ENCODE measurements around the gene TMEM106A.
"Not testable (repeated sequence)": the region's sequence is repeated elsewhere in the genome, so short reads cannot be mapped to it uniquely, and the experiment has no call there.

The TMEM106A gene, protein sequence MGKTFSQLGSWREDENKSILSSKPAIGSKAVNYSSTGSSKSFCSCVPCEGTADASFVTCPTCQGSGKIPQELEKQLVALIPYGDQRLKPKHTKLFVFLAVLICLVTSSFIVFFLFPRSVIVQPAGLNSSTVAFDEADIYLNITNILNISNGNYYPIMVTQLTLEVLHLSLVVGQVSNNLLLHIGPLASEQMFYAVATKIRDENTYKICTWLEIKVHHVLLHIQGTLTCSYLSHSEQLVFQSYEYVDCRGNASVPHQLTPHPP

GRCh38 chr17:43211480-43212402, at the start of gene TMEM106A:
Gene TMEM106A (plus strand): TSS chr17:43211875. CDS start chr17:43213042, 1,167 bp downstream.
- DNase-seq = peak; percentile 91

DNA sequence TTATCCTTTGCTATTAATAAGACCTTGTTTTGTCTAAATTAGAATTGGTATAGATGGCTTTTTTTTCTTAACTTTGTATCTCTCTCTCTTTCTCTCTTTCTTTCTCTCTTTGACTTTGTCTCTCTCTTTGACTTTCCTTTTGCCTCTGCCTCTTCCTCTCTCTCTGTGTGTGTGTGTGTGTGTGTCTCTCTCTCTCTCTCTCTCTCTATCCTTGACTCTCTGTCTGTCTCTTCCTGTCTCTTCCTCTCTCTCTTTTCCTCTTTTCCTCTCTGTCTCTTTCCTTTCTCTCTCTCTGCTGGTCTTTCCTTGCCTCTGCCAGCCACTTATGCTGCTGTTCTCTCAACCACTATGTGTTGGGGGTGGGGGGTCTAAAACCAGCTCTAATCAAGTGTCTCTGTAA, 45.7 kb upstream of the TMEM106A start:
- not testable (repeated sequence) for DNase-seq

DNA sequence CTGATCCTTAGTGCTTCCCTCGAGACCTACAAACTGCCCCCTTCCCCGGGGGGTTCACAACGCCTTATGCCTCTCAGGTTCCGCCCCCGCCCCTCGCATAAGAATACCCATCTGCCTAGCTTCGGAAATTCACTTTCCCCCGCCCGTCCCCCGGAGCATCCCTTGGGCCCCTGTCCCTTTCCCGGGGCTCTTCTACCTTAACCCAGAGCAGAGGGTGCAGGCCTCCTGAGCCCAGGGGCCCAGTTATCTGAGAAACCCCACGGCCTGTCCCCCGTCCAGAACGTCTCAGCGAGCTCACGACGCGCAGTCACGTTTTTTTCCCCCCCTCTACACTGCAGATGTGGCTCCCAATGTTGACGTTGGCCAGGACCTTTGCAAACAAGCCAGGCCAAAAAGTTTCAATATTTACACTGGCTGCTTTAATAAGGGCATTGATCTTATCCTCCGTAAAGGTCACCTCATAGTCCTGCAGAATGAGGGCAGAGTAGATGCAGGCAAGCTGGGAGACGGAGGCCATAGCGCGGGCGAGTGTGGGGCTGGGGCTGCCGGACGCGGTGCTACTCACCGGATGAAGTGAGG, 42.0 kb upstream of the TMEM106A start:
- DNase-seq = no peak

- peak; percentile 96 for DNase-seq
Observed at GRCh38 chr17:43170140-43170765, 41.4 kb upstream of the TMEM106A start.

DNA sequence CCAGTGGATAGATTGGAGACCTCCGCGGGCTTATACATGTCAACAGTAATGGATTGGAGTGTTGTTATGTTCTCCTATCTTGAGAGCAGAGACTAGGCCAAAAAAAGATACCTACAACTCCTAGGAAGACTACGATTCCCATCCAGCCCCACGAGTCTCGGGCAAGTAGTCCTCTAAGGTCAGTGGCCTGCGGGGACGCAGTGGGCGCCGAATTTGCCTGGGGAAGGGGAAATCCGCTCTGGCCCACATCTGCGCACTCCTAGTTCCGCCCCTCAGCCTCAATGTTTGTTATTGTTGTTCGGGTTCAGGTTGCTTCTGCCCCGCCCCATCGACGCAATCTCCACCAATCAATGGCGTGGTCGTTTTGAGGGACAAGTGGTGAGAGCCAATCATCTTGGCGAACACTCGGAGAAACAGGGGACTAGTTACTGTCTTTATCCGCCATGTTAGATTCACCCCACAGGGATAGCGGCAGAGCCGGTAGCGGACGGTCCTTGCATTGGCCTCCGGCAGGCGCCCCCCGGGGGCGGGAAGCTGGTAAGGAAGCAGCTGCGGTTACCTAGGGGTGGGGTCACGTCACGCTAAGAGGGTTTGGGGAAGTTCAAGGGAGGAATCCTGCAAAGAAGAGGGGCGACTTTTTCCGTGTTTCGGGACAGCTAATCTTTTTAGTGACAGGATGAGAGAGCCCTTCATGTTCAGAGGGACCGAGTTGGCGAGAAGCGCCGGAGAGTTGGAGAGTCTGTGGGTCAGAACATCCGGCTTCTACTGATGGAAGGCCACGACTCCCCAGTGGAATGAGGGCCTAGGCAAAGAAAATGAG, 40.7 kb upstream of the TMEM106A start, which contains the start of gene NBR1:
Gene NBR1 (plus strand): TSS at position 449 of the 820 bp plus-strand sequence. CDS start 4,586 bp downstream, outside the sequence.
- DNase-seq = peak; percentile 99

- peak; percentile 97 for DNase-seq
Observed at GRCh38 chr17:43171586-43172487, 39.8 kb upstream of the TMEM106A start.

DNA sequence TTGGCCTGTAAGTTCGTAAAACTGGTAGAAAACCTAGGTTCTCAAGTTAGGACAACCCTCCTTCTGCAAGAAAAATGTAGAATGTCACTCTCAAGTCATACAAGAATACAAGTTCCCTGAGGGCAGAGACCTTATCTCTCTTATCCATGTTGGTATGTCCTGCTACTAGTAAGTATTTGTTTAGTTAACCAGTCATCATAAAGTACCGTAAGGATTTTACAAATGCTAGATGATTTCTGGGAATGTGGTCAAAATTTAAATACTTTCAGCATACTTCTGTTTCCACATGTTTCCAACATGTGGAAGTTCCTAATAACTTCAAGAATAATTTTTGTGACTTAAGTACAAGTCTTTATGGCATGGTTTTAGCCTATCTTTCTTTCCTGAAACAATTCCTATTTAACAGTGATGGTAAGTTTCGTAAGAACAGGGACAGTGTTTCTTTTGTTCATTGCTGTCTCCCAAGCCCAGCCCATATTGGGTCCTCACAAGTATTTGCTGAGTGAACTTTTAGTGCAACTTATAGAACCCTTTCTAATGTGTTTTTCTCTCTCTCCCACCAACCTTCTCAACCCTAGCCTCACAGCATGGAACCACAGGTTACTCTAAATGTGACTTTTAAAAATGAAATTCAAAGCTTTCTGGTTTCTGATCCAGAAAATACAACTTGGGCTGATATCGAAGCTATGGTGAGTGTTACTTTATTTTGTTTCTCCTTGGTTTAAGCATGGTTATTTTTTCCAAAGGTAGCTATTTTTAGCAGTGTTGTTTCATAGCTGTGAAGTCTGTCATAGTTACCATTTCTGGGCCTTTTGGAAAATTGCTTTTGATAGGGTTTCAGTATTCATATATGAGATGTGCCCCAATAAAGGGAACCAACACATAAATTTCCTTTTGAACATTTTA, 36.2 kb upstream of the TMEM106A start:
- DNase-seq = peak; percentile 86

DNA sequence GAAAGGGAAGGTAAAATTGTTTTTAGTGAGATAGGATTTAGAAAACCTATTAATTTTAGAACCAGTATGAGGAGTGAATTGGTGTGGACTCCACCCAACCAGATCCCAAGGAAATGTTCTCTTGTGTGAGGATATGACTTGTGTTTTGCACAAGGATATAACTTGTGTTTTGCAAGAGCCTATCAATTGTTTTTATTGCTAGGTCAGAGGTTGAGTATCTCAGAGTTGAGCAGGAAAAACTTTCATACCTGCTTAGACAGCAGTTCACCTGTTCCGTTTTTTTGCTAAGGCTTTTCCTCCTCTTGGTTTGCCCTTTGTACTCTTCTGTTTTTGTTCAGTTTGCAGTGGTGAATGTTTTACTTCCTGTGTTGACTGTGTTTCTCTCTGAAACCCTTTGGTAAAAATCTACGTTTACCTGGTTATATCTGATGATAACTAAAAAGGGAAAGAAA, 35.5 kb upstream of the TMEM106A start:
- no peak for DNase-seq

GRCh38 chr17:43183921-43184320, 27.8 kb upstream of the TMEM106A start:
- no peak for DNase-seq

DNA sequence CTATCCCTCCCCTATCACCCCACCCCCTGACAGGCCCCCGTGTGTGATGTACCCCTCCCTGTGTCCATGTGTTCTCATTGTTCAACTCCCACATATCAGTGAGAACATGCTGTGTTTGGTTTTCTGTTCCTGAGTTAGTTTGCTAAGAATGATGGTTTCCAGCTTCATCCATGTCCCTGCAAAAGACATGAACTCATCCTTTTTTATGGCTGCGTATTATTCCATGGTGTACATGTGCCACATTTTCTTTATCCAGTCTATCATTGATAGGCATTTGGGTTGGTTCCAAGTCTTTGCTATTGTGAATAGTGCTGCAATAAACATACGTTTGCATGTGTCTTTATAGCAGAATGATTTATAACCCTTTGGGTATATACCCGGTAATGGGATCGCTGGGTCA, 25.0 kb upstream of the TMEM106A start:
- not testable (repeated sequence) for DNase-seq

- DNase-seq = no peak
Observed at GRCh38 chr17:43193251-43193650, 18.4 kb upstream of the TMEM106A start.

DNA sequence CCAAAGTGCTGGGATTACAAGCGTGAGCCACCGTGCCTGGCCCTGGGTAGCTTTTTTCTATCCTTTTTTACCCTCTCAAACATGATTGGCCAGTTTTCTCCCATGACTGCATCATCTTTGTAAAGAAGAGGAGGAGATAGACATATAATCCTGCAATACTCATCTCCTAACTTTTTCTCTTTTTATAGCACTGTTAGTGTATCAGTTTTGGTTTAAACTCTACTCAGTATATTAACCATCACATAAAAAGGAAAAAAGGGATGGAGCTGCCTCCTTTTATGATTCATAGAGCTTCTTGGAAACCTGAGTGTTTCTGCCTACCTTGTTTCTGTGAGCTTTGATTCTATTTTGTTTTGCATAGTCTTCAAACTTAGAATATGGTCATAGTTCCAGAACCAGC, 12.0 kb upstream of the TMEM106A start:
- no peak for DNase-seq

DNA sequence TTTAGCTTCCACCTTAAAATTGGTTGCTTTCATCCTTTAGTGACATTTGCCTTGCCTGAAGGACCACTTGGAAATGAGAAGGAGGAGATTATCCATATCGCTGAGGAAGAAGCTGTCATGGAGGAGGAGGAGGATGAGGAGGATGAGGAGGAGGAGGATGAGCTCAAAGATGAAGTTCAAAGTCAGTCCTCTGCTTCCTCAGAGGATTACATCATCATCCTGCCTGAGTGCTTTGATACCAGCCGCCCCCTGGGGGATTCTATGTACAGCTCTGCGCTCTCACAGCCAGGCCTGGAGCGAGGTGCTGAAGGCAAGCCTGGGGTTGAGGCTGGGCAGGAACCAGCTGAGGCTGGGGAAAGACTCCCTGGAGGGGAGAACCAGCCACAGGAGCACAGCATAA, 11.5 kb upstream of the TMEM106A start:
- no peak for DNase-seq

- DNase-seq = not testable (repeated sequence)
Observed at GRCh38 chr17:43203013-43203412, 8.7 kb upstream of the TMEM106A start.

- no peak for DNase-seq
Observed at GRCh38 chr17:43210576-43210975, 1.1 kb upstream of the TMEM106A start.

- DNase-seq = no peak
Observed at GRCh38 chr17:43211123-43211479, 574 bp upstream of the TMEM106A start.

DNA sequence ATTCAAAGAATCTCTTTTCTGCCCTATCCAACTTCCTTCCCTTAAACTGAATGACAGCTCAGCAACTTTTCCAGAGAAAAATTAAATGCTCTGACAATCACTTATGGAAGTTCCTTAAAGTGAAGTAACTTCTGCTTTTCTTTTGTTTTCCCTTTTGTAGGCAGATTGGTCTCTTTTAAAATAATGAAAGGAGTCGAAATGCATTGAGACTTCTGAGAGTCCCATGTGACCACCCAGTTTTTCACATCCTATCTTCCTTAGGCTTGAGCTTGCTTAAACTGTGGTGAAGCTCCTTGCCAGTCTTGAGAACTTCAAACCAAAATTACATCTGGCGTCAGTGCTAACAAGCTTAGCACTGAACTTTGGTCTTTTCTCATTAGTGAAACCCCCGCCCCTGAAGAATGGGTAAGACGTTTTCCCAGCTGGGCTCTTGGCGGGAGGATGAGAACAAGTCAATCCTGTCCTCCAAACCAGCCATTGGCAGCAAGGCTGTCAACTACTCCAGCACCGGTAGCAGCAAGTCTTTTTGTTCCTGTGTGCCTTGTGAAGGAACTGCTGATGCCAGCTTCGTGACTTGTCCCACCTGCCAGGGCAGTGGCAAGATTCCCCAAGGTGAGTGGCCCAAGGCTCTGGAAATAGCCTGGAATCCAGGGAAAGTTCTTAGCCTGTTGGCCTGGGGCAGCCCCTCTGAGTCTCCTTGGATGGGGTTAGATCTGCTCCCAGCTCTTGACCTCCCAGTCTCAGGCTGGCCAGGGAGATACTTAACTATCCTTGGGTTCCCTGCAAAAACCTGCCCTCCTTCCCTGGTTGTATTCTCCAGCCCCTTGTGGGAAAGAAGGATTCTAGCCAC, 1.2 kb downstream of the TMEM106A start:
- no peak for DNase-seq

GRCh38 chr17:43213545-43213944, 1.9 kb downstream of the TMEM106A start:
- no peak for DNase-seq

- no peak for DNase-seq
Observed at GRCh38 chr17:43215341-43215740, 3.7 kb downstream of the TMEM106A start.
